HG03558 (cell line): Measurements from ENCODE around the gene CLDN19.
"Not testable (repeated sequence)": the region's sequence is repeated elsewhere in the genome, so short reads cannot be mapped to it uniquely, and the experiment has no call there.

Experiments
- ATAC-seq: cut with Tn5 transposase; IDR thresholded peaks from one replicate; pipeline ENCODE4 v1.9.1; 2021; ENCODE audit warnings: moderate number of reproducible peaks; ENCODE audit not compliant: unreplicated experiment; ENCODE audit errors: extremely low read depth

Gene CLDN19

DNA sequence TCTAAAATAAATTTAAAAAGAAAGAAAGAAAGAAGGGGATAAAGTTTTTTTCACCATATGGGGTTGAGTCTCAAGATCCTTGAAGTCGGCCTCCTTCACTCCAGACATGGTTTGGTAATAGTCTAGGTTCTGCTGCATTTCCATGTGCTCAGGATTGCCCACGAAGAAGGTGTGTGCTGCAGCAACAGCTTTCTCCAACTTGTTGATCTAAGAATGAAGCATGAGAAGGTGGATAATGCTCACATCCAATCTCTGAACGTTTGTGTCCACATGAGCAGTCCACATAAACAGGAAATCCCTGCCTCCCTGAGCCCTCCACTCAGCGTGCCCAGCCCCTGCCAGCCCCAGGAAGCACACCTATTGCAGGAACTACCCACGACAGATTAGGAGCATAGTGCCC, 22.2 kb upstream of the CLDN19 start:
- no peak for ATAC-seq

DNA sequence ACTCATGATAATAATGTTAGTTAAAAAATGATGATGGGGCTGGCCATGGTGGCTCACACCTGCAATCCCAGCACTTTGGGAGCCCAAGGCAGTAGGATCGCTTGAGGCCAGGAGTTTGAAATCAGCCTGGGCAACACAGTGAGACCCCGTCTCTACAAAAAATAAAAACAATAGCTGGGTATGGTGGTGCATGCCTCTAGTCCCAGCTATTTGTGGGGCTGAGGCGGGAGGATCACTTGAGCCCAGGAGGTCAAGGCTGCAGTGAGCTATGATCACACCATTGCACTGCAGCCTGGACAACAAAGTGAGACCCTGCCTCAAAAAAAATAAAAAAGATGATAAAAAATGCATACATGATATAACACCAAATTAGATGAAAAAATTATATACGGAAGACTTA, 21.5 kb upstream of the CLDN19 start:
- no peak for ATAC-seq

DNA sequence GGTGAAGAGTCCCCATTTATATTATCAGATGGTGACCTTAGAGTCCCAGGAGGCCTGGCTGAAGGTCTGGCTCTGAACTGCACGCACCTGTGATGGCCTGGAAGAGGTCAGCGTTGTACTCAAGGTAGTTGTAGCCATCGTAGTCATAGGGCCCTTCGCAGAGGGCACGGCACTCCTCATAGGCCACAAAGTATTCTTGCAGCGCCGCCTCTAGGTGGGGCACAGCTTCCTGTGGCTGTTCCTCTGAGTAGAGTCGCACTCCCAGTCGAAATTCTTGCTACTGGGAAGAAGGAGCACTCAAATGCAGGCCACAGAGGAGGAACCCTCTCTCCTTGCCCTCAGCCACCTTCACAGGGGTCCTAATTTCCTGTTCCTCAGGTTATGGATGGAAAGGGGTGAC, 19.1 kb upstream of the CLDN19 start:
- no peak for ATAC-seq

DNA sequence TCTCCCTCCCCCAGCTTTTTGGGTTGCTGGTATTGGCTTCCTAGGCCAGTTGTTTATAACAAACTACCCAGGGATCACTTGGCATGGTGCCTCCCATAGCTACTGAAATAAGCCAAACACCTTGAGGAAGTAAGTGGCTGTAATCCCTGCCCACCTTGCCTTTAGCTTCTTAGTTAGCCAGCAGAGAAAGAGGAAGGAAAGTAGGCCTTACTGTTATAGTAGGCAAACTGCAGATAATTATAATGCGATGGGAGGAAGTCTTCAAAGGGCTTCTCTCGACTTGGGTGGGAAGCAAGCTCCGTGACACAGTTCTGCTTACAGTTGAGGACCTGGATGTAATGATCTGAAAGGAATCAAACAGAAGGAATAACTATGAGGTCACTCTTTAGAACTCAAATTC, 18.6 kb upstream of the CLDN19 start:
- no peak for ATAC-seq

DNA sequence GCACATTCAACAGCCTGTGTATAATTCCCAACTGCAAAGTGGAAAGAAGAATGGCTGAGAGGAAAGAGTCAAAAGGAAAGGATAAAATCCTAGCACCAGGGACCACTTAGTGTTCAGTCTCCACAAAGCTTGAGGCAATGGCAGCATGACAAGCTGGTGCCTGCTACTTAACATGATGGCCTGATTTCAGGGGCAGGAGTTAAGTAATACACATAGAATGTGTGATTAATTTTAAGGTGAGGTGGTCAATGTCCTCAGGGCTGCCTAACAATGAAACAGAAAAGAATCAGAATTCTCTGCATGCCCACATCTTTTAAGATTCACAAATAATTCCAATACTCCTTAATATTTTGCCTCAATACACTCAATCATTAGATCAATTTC, 17.8 kb upstream of the CLDN19 start:
- ATAC-seq = no peak

DNA sequence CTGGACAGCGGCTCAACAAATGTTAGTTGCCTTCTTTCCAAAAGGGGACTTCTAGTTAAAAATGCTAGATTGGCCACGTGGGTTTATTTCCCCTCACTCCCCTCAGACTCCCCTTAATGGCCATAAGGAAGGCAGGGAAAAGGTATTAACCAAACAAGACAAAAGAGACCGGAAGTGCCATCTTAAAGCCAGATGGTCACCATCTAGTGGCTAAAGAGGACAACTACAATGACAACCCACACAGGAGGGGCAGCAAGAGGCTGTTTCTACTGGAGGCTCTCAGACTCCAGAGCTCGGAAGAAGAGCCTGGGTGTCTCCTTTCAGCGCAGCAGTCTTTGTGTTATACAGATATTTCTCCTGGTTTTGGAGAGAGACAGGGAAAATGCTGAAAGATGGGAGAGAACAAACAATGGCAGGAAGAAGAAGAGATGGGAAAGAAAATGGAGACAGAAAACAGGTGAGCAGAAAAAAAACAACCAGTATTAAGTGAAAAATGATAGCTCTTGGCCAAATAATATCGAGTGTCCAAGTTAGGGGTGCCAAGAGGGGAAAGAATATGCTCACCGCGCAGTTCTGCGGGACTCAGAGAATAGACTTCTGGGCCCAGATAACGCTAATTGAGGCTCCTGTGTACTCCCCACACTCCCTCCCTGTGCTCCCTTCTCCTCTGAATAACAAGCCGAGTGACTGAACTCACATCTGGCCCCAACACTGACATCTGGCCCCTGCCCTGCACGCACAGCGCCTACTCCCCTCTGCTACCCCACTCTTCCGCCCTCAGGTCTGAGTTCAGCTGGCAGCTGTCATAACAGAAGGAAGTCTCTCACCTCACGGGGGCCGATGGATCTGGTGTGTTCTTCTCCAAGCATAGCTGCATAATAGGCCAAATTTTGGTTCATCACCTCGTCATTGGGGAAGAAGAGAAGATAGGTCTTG, 17.2 kb upstream of the CLDN19 start:
- ATAC-seq = no peak

DNA sequence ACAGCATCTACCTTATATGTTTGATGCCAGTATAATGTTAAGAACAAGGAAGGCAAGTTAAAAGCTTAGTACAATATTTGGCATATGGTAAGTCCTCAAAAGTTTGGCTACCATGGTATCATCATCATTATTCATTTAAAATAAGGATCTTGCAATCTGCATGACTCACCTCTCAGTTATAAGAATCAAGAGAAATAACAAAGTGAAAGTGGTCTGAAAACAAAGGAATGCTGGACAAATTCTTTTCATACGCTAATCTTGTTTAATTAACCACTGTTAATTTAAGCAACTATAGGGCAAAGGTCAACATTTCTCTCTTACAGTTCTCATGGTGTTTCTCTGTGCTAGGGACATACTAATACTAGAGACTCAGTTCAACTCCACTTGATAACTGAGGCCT, 13.0 kb upstream of the CLDN19 start:
- ATAC-seq = no peak

DNA sequence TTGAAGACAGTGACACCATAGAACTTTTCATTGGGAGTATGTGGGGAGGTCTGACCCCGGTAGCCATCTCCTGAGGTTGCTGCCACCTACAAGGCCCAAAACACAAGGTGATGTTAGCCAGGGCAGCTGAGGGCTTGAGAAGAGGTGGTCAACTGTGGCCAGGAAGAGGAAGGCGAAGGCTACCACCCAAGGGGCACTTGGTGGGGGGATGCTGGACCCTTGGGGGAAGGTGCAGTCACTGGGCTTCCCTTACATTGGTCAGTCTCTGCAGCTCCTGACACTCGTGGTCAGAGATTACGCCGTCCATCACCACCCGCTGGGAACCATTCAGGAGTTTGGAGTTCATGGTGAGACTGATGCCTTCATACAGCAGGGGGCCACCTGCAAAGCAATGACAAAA, 12.2 kb upstream of the CLDN19 start:
- no peak for ATAC-seq

DNA sequence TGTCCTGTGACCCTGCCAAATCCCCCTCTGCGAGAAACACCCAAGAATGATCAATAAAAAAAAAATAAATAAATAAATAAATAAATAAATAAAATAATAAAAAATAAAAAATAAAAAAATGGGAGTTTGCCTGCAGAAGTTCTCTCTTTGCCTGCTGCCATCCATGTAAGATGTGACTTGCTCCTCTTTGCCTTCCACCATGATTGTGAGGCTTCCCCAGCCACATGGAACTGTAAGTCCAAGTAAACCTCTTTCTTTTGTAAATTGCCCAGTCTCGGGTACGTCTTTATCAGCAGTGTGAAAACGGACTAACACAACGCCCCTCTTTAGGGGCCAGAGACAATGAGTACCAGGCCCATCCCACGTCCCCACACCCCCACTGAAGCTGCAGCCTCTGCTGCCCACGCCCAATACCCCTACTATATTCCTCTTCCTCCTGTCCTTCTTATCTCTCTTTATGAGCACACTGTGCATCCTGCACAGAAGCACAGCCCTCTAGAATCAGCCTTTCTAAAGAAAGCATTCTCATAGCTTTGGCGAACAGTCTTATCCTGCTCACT, 11.6 kb upstream of the CLDN19 start:
- not testable (repeated sequence) for ATAC-seq

DNA sequence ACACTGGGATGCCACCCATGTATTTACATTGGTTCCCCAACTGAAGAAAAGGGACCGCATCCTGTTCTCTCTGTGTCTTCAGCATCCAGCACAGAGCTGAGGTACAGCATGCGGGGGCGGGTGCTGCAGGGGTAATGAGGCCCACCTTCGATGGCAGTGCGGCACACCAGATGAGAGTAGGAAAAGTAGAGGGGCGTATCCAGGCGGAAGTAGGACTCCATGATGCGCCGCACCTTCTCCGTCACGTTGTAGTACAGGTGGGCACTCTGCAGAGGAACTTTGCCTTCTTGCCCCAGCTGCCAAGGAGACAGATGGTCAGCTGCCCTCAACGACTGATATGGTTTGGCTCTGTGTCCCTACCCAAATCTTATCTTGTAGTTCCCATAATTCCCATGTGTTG, 10.0 kb upstream of the CLDN19 start:
- ATAC-seq = no peak

DNA sequence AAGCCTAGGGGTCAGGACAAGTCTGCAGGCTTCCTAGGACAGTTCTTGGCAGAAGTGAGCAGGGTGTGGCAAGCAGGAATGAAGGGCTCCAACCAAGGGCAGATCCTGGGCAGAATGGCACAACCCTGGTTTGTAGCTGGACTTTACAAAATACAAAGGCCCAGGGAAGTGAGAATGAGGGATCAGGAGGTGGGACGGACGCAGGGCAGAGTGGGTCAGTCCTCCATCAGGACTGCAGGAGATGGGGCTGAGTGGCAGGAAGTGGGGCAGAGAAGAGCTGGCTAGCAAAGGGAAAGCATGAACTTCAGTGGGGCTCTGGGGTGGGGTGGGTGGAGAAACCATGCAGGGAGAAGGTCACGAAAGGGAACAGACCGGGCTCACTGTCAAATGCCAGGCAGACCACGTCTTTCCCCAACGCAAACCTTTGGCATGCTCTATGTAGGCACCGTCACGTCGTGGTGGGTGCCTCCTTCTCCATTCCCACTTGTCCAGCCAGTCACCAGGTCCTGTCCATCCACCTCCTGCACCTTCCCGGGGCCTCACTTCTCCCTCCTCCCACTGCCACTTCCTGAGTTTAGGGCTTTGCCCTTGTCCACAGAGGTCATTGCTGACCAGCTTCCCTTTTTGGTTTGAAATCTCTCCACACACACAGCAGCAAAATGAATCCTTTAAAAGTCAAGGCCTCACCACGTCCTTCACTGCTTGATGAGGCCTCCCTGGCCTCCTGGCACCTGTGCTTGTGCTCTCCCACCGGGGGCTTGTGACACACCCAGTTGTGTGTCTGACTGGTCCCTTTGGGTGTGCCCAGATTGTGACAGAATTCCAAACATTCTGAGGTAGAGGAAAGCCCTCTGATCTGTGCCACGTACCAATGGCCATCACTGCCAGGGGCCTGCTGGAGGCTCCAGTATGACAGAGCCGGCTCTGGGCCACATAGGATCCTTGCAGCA, 8.7 kb upstream of the CLDN19 start:
- no peak for ATAC-seq

DNA sequence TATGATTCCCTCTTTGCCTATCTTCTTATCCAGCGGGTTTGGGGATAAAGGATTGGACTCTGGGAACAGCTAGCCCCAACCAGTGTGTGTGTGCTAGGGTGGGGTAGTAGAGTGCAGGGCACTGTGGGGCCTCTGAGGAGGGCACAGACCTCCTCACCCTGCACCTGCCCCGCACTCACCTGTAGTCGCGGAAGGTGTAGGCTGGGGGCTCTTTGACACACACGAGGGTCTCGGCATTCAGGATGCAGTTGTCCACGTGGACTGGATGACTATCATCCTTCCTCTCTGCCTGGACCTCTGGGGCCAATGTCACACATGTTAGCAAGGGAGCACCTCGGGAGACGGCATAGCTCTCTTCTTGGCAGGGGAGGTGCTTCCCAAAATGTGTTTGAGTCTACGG, 8.0 kb upstream of the CLDN19 start:
- ATAC-seq = no peak

DNA sequence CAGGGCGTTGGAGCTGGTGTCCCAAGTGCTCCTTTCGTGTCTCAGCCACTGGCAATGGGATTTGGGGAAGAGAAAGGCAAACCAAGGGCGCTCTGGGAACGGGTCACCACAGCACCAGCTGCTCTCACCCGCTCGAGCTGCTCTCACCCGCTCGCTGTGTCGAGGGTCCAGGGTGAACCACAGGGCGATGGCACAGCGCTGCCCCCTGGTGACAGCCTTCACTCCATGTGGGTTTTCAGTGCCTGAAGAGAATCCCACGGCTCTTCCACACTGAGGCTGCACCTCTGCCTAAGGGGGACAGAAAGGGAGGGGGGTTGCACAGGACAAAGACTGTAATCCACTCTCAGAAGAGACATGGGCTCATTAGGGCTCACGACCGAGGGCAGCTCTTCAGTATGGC, 7.1 kb upstream of the CLDN19 start:
- ATAC-seq = no peak

DNA sequence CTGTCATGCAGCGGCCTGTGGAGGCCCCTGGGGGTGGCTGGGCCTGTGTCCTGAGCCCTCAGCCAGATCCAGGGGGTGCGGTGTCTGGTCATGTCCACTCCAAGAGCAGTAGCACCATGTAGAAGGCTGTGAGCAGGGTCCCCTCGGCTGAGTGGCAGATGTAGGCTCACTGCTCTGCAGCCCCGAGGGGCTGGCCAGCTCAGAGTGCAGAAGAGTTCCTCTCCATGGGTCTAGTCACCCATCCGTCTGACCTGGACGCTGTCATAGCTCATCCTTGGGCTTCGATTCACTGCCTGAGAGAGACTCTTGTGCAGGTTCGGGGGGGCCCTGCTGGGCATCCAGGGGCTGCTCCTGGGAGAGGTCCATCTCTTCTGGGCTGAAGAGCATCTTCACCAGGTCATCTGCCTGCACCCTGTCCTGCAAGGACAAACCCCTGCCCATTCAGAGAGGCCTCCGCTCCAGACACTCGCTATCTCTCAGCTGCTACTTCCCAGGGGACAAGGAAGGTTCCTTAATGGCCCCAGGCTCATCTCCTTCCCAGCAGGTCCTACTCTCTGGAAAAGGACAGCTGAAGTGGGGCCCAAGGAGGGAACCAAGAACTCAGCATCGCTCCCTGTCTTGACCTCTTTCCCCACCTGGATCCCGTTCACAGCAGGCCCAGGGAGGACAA, 6.5 kb upstream of the CLDN19 start:
- ATAC-seq = no peak

DNA sequence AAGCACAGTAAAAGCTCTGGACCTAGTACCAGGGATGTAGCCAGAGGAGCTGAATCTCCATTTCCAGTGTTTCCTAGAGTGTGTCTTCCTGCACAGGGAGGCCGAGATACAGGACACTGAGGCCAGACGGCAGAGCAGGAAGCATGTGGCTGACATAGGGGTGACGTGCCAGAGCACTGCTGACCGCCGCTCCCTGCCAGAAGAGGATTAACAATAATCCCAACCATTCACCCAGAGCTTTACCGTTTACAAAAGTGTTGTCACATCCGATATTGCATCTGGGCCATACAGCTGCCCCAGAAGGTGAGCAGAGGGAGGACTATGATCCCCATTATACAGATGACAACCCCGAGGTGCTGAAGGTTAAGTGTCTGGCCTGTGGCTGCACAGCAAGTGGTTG, 5.8 kb upstream of the CLDN19 start:
- ATAC-seq = no peak

DNA sequence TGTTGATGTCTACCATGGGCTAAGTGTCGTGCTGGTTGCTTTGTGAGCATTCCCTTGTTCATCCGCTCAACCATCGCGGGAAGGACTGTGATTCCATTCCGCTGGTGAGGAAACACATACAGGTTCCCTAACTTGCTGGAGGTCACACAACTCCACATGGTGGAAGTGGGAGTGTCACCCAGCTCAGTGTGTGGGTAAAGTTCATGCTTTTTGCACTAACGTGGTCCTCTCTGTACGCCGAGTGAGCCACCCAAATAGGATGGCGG, 4.0 kb upstream of the CLDN19 start:
- ATAC-seq = no peak

DNA sequence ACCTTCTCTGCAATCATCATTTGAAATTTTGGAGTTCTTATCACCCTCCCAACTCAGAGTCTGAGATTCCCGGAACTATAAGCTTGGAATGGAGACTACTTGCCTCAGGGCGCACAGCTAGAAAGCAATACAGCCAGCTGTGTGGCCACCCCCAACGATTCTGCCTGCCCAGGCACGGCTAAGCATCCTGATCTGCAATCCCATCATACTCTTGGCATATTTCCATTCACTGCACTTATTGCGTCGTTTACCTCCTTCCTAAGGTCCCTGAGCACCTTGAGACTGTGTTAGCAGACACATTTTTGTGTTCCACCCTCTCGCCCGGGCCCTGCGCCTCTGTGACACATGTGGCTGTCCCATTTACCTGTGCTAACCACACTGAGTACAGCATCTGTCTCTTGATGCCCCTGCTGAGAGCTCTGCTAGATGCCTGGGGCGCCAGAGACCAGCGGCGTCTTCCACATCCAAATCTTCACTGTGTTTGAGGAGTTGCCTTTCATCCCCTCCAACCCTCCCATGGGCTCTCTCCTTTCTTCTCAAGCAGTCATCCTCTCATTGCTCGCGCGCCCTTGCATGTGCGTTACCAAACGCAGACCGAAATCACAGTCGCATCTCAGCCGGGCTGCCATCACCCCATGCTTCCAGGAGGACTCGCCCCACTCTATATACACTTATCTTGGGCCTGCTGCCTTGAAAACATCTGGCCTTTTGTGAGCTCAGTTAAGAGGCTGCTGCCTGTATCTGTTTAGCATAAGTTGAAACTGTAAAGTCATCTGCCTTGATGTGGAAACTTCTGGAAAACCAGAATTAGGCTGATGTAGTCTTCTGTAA, 3.5 kb upstream of the CLDN19 start:
- no peak for ATAC-seq

DNA sequence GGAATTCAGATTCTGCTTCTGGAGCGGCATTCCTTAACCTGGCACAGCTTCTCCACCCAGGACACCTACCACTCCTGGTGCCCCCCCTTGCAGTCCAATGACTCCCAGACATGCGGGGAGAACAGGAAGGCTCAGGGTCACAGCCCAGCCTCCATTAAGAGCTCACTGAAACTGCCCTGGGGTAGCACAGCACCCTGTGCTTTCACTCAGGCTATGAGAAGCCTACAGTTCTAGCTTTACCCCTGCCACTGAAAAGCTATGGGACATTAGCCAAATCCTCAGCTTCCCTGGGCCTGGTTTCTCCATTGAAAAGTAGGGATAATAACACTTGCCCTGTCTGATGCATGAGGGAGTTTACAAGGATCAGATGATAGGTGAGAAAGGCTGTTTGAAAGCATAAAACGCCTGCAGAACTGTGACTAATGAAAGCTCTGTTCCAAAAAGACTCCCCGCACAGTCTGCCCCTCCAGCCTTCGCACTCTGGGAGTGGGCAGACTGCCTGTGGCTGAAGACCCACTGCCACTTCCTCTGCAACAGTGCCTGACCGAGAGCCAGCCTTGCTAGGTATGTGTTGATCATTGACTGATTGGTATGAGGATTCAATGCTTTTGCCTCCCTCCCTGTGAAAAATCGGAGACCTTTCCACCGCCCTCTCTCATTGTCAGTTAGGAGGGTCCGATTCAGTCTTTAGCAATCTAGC, 2.7 kb upstream of the CLDN19 start:
- no peak for ATAC-seq

DNA sequence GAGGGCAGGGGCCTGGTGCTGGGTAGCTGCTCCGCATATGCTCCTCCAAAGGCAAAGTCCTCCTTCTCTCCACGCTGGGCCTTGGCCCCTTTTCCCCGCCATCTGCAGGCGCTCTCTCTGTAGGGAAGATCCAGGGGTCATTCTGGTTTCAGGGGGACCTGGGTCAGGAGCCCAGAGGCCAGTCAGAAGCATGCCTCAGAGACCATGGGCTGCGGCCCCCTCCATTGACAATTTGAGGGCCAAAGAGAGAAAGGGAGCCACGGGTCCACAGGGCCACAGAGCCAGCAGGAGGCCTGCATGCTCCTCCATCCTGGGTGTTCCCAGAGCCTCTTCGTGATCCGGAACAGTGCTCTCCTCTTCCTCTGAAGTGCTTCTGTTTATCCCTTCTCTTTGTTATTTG, 2.1 kb upstream of the CLDN19 start:
- no peak for ATAC-seq
